LNCaP clone FGC (cell line): ENCODE data around the gene NAP1L4.

Experiments
- DNase-seq: peaks from one replicate; pipeline ENCODE4 v3.0.0-alpha.2; 2011; ENCODE audit warnings: low read depth
- H3K4me3 ChIP-seq: 2 replicates; pipeline ENCODE4 v1.5.1; 2011; ENCODE audit warnings: mild to moderate bottlenecking, low read depth, low read length, control low read depth
- TF ChIP-seq, protein P1 (sequence below): IDR thresholded peaks from 2 replicates; pipeline ENCODE4 v1.5.1; 2012; ENCODE audit warnings: mild to moderate bottlenecking; ENCODE audit not compliant: control insufficient read depth, insufficient read depth; ENCODE audit errors: extremely low read depth

Gene NAP1L4

GRCh38 chr11:2975594-2975993 is 16.5 kb downstream of the NAP1L4 start:
- TF ChIP-seq, protein P1, sequence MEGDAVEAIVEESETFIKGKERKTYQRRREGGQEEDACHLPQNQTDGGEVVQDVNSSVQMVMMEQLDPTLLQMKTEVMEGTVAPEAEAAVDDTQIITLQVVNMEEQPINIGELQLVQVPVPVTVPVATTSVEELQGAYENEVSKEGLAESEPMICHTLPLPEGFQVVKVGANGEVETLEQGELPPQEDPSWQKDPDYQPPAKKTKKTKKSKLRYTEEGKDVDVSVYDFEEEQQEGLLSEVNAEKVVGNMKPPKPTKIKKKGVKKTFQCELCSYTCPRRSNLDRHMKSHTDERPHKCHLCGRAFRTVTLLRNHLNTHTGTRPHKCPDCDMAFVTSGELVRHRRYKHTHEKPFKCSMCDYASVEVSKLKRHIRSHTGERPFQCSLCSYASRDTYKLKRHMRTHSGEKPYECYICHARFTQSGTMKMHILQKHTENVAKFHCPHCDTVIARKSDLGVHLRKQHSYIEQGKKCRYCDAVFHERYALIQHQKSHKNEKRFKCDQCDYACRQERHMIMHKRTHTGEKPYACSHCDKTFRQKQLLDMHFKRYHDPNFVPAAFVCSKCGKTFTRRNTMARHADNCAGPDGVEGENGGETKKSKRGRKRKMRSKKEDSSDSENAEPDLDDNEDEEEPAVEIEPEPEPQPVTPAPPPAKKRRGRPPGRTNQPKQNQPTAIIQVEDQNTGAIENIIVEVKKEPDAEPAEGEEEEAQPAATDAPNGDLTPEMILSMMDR = peak; percentile 61
- DNase-seq = no peak
- no peak overlapping the region for H3K4me3 ChIP-seq

DNA sequence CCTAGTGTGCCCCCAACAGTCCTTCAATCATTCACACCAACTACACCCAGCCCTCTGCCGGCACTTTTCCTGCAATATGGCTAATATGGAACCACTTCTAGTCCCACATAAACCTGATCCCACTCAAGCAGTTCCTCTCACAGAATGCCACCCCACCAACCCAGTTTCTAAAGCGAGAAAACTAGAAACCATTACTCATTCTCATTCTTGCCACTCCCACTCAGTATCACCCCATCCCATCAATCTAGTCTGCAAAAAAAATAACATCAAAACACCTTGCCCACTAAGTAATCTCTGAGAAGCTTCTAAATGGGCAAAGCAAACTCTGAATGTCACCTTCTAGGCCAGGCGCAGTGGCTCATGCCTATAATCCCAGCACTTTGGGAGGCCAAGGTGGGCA is 17.9 kb downstream of the NAP1L4 start:
- no peak for DNase-seq
- TF ChIP-seq, protein P1 = no peak
- no peak overlapping the region for H3K4me3 ChIP-seq

DNA sequence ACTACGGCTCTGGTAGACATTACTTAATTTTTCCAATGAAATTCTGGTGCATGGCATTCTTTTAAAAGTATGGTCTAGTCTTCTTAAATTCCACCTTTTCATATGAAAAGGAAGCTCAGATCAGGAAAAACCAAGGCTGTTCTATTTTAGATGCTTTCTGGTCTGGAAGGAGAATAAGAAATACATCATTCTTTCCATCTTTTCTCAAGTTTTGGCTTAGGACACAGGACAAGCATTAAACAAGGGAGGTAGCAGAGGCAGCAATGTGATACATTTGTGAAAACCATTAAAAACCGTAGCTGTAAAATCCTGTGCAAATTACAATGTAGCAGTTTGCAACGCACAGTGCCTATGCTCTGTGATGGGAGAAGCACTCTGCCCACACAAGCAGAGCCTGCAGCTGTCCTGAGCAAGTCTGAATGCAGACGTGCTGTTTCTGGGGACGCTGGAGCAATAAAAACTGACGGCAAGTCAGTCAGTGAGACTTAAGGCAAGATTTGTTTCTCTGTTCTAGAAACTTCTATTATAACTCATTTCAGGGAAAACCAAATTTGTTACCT is 23.7 kb downstream of the NAP1L4 start:
- DNase-seq = no peak
- TF ChIP-seq, protein P1 = no peak

GRCh38 chr11:2964782-2965181 is 27.3 kb downstream of the NAP1L4 start:
- H3K4me3 ChIP-seq = no peak overlapping the region
- TF ChIP-seq, protein P1 = no peak

More for the DNA sequence above, 23.7 kb downstream of the NAP1L4 start:
- no peak overlapping the region for H3K4me3 ChIP-seq

GRCh38 chr11:2963761-2964160 is 28.4 kb downstream of the NAP1L4 start:
- TF ChIP-seq, protein P1 = no peak
- no peak for DNase-seq
- no peak overlapping the region for H3K4me3 ChIP-seq

More at GRCh38 chr11:2964782-2965181, 27.3 kb downstream of the NAP1L4 start:
- no peak for DNase-seq

DNA sequence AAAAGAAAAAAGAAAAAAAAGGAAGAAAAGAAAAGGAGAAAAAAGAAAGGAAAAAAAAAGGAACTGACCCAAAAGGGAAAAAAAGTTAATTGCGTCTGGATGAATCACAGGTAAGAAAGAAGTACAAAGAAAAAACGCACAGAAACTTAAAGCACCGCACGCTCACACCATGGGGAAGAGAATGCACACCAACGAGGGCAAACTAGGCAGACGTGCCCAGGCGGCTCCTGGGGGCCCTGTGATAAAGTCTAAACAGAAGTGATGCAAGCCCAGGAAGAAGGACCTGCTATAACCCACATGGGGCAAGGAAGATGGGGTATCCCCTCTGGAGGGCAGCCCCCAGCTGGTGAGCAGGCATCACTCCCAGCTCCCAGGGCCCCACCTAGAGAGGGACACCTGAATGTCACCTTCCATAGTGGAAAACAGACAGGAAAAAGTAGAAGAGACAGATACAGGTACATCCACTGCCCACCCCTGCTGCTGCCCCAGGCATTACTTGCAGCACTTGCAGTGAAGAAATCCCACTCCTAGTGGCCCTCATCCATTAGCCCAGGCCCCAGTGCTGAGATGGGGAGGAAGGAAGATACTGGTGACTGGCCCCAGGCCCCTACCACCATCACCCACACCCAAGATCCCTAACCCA is 28.9 kb downstream of the NAP1L4 start:
- no peak for DNase-seq
- TF ChIP-seq, protein P1 = no peak
- H3K4me3 ChIP-seq = no peak overlapping the region

GRCh38 chr11:2961080-2961479 is 31.0 kb downstream of the NAP1L4 start:
- DNase-seq = no peak
- TF ChIP-seq, protein P1 = no peak
- H3K4me3 ChIP-seq = no peak overlapping the region
